ENCODE data around the gene IQCK. TPM values are rescaled to one million over a fixed set of nuclear protein-coding genes. Genes with fewer than 3 reads are reported as not detected.

Gene IQCK
- total RNA-seq, 2 donors from 2014 or later: 13.1 to 13.2 TPM

GRCh38 chr16:19898166-19898565 is 180.1 kb downstream of the IQCK start:
- intact Hi-C loops (cut with DNase I): no loop called here
- Histone ChIP-seq H3K4me1 (no peaks in the 10 kb centered on the region), H3K4me3 (no peak overlapping the region), H3K36me3 (no peaks in the 10 kb centered on the region), H3K9ac (ENCODE audit: low read depth in 2 of 2, low read length in 2 of 2) (no peak overlapping the region), H3K9me3 (no peaks in the 10 kb centered on the region), H3K27ac (no peak overlapping the region), H3K27me3 (no peaks in the 10 kb centered on the region)
- TF ChIP-seq CTCF (IDR thresholded peaks at IDR 0.05): no peak
- no peak for DNase-seq

DNA sequence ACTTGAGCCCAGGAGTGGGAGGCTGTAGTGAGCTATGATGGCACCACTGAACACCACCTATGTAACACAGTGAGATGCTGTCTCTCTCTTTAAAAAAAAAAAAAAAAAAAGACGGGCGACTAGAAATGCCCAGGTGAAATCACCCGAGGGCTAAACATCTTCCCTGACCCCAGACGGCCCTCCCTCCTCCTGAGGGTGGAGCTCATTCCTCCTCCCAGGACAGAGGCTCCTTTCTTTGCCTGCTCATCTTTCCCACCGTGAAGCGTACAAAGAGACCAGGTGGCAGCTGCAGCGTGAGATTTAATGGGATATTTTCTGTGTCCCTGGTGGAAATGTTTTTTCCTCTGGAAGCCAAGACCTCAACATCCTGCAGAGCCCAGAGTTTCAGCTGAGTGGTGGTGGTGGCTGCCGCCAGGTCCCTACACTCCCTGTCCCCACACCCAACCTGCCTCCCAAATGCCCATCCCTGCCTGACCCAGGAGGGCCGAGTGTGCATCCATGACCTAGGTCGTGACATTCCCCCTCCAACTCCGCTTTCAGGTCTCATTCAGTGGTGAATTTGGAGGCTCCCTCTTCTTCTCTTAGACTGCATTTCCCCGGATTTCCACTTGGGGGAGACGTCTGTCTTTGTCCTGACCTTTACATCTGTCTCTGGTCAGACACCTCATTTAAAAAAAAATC is 181.0 kb downstream of the IQCK start:
- TF ChIP-seq CTCF (IDR thresholded peaks at IDR 0.05): peak; percentile 58
- H3K4me1 ChIP-seq: no peaks in the 10 kb centered on the region
- intact Hi-C loops (cut with DNase I): no loop called here
- H3K4me3 ChIP-seq: no peak overlapping the region
- H3K9ac ChIP-seq (ENCODE audit: low read depth in 2 of 2, low read length in 2 of 2): no peak overlapping the region
- no peaks in the 10 kb centered on the region for H3K27me3 ChIP-seq
- no peaks in the 10 kb centered on the region for H3K36me3 ChIP-seq
- H3K9me3 ChIP-seq: no peaks in the 10 kb centered on the region
- H3K27ac ChIP-seq: no peak overlapping the region
- DNase-seq: peak; percentile 55

GRCh38 chr16:19899605-19899955 is 181.5 kb downstream of the IQCK start:
- intact Hi-C loops (cut with DNase I): no loop called here
- H3K4me3 ChIP-seq: no peak overlapping the region

GRCh38 chr16:19901164-19901563 is 183.1 kb downstream of the IQCK start:
- no peaks in the 10 kb centered on the region for H3K36me3 ChIP-seq
- H3K4me1 ChIP-seq: no peaks in the 10 kb centered on the region
- no peak overlapping the region for H3K9ac ChIP-seq (ENCODE audit: low read depth in 2 of 2, low read length in 2 of 2)
- intact Hi-C loops (cut with DNase I): loop anchor here (10.0 kb wide), 1 partner anchor 64 kb away; no protein-coding TSS in a partner anchor
- no peak overlapping the region for H3K4me3 ChIP-seq
- no peaks in the 10 kb centered on the region for H3K9me3 ChIP-seq
- H3K27me3 ChIP-seq: no peaks in the 10 kb centered on the region
- TF ChIP-seq CTCF (IDR thresholded peaks at IDR 0.05): no peak
- H3K27ac ChIP-seq: no peak overlapping the region
- no peak for DNase-seq

More at GRCh38 chr16:19899605-19899955, 181.5 kb downstream of the IQCK start:
- Histone ChIP-seq H3K27me3 (no peaks in the 10 kb centered on the region), H3K9me3 (no peaks in the 10 kb centered on the region), H3K27ac (no peak overlapping the region), H3K9ac (ENCODE audit: low read depth in 2 of 2, low read length in 2 of 2) (no peak overlapping the region), H3K4me1 (no peaks in the 10 kb centered on the region), H3K36me3 (no peaks in the 10 kb centered on the region)
- no peak for DNase-seq
- TF ChIP-seq CTCF (IDR thresholded peaks at IDR 0.05): no peak

DNA sequence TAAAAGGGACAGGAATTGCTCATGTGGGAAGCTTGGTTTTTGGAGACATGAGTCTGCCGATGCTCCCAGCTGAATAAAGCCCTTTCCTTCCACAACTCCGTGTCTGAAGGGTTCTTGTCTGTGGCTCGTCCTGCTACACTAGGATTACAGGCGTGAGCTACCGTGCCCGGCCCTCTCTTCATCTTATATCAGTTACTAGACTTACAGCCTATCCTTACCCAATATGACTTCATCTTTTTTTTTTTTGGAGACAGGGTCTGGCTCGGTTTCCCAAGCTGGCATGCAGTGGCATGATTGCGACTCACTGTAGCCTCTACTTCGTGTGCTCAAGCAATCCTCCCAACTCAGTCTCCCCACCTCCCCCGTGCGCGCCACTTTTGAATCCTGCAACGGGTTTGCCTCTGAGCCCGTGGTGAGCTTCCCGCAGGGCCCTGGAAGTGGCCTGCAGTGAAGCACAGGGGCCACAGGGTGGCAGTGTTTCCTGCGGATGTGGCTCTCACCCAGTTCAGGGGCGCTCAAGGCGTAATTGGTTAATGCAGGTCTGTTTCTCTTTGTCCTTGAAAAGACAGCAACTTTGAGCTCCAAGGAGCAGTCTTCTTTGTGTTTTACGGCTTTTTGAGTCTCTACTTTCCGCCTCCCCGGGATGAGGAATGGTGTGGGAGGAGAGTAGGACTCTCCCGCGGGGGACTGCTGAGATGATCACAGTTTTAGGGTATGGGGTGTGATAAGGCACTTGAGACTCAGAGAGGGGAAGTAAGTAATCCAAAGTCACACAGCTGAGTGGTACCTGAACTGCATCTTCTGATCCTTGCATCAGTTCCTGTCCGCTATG is 189.3 kb downstream of the IQCK start:
- DNase-seq: peak; percentile 57
- Histone ChIP-seq H3K9ac (ENCODE audit: low read depth in 2 of 2, low read length in 2 of 2) (no peak overlapping the region), H3K27ac (no peak overlapping the region), H3K9me3 (no peaks in the 10 kb centered on the region), H3K36me3 (no peaks in the 10 kb centered on the region), H3K4me3 (no peak overlapping the region), H3K27me3 (no peaks in the 10 kb centered on the region), H3K4me1 (no peaks in the 10 kb centered on the region)
- TF ChIP-seq CTCF (IDR thresholded peaks at IDR 0.05): peak; percentile 92
- intact Hi-C loops (cut with DNase I): loop anchor here (2.0 to 10.0 kb wide), 2 partner anchors 57 to 477 kb away; no protein-coding TSS in a partner anchor

Other genes starting within 250 kb of the IQCK start
- gene GDE1, start 196.2 kb upstream of the IQCK start, total RNA-seq: 100 to 1,000 TPM in 1 of 2 donors, 10 to 100 TPM in 1; 81.6 to 128 TPM
- 10 to 100 TPM in 1 of 2 donors, 1 to 10 TPM in 1; 8.2 to 11.1 TPM for gene CCP110, start 194.3 kb upstream of the IQCK start, total RNA-seq
- gene VPS35L, start 162.6 kb upstream of the IQCK start, total RNA-seq: 10 to 100 TPM; 38.0 to 43.7 TPM
- 10 to 100 TPM; 14.2 to 28.0 TPM for gene KNOP1, start within 50 bp of the IQCK start, total RNA-seq
- gene GPRC5B, start 166.6 kb downstream of the IQCK start, total RNA-seq: 1 to 10 TPM; 3.1 to 8.5 TPM